K562 (cell line): ENCODE measurements around the gene KLHL28. TPM values are rescaled to one million over a fixed set of nuclear protein-coding genes. Genes with fewer than 3 reads are reported as not detected.

Experiments used
- ATAC-seq: fragments of 200-7000 bp; cut with Tn5 transposase; 3 replicates; pipeline ENCODE4 v1.9.1; 2020; ENCODE audit warnings: moderate library complexity
- BruUV-seq: library from RNA; stranded (reverse); fragments of 400-500 nt; replicated peaks from 2 replicates; lab custom pipeline; 2021; lab: Mats Ljungman, UMichigan
- CTCF ChIA-PET: fragments of 300-600 bp; formaldehyde crosslinking; extraction: SDS; loops from one replicate; lab custom pipeline; 2021; ENCODE audit warnings: low intra/inter-chr PET ratio; lab: Yijun Ruan, JAX
- POLR2A ChIA-PET: fragments of 300-600, 350-650 bp; sonication (Branson Sonifier 250); formaldehyde crosslinking; extraction: SDS; loops from one replicate; lab custom pipeline; 2021; ENCODE audit warnings: antibody characterized with exemption, inconsistent platforms; lab: Yijun Ruan, JAX
- DNase-seq, 4 experiments: peaks; one replicate each; pipeline versions ENCODE4 v3.0.0 to v3.0.0-alpha.2; 2011 to 2018; ENCODE audit warnings: low spot score in 3 of 4, mixed read lengths in 3 of 4; ENCODE audit errors: extremely low read depth in 1 of 4
- FAIRE-seq: peaks from 2 replicates; lab custom pipeline; 2011; peaks lifted over from hg19 to GRCh38; lab: Jason Lieb, UNC
- H2AFZ ChIP-seq: 2 replicates; pipeline ENCODE4 v1.6.0; 2011; ENCODE audit warnings: low read depth, low read length, control low read depth, inconsistent platforms
- H3K27ac ChIP-seq: fragments of 200-600 bp; 3 replicates; pipeline ENCODE4 v1.8.0; 2011; ENCODE audit warnings: low read depth, mild to moderate bottlenecking, control low read depth, inconsistent platforms, low read length, moderate library complexity, mixed read lengths; ENCODE audit errors: extremely low read depth
- H3K27me3 ChIP-seq, 2 experiments: fragments of 300-600 bp in 1 of 2; 2 replicates in 1 of 2; 3 replicates in 1 of 2; pipeline versions ENCODE4 v1.6.0 to v1.8.0; 2011; ENCODE audit warnings: inconsistent platforms in 2 of 2, low read length in 2 of 2, mild to moderate bottlenecking in 1 of 2, mixed read lengths in 1 of 2, moderate library complexity in 1 of 2; ENCODE audit not compliant: control insufficient read depth in 2 of 2, insufficient read depth in 2 of 2
- H3K36me3 ChIP-seq: fragments of 300-600 bp; 3 replicates; pipeline ENCODE4 v1.8.0; 2011; ENCODE audit warnings: mild to moderate bottlenecking, low read length, inconsistent platforms; ENCODE audit not compliant: control insufficient read depth, insufficient read depth
- H3K4me1 ChIP-seq, 2 experiments: fragments of 200-600 bp in 1 of 2; replicated peaks in 1 of 2; 2 replicates in 1 of 2; 3 replicates in 1 of 2; pipeline versions ENCODE4 v1.5.1 to v1.8.0; 2011; ENCODE audit warnings: inconsistent platforms in 2 of 2, low read length in 2 of 2, mild to moderate bottlenecking in 1 of 2, mixed read lengths in 1 of 2, moderate library complexity in 1 of 2; ENCODE audit not compliant: control insufficient read depth in 2 of 2, insufficient read depth in 2 of 2
- H3K4me2 ChIP-seq: 2 replicates; pipeline ENCODE4 v1.6.1; 2011; ENCODE audit warnings: low read length, control low read depth, inconsistent platforms, mixed read lengths; ENCODE audit not compliant: insufficient read depth
- H3K4me3 ChIP-seq: fragments of 200-600 bp; sonication (generic), shearing (Covaris generic); 2 replicates; pipeline ENCODE4 v1.5.1; 2016; ENCODE audit warnings: control low read depth, inconsistent platforms
- H3K79me2 ChIP-seq: fragments of 200-600 bp; 3 replicates; pipeline ENCODE4 v1.8.0; 2011; ENCODE audit warnings: low read length, inconsistent platforms; ENCODE audit not compliant: control insufficient read depth, insufficient read depth
- H3K9ac ChIP-seq, 2 experiments: 2 replicates each; pipeline versions ENCODE4 v1.6.0 to v1.6.1; 2011; ENCODE audit warnings: low read depth in 2 of 2, low read length in 2 of 2, control low read depth in 1 of 2, inconsistent platforms in 1 of 2, mild to moderate bottlenecking in 1 of 2, mixed read lengths in 1 of 2; ENCODE audit not compliant: insufficient read depth in 1 of 2
- H3K9me1 ChIP-seq: one replicate; pipeline ENCODE4 v1.6.0; 2011; ENCODE audit warnings: inconsistent platforms, mild to moderate bottlenecking, low read length, moderate library complexity; ENCODE audit not compliant: control insufficient read depth, insufficient read depth
- H3K9me3 ChIP-seq: replicated peaks from 2 replicates; pipeline ENCODE4 v1.5.1; 2011; ENCODE audit warnings: low read depth, low read length, inconsistent platforms; ENCODE audit not compliant: control insufficient read depth, insufficient read depth
- H4K20me1 ChIP-seq: replicated peaks from 2 replicates; pipeline ENCODE4 v1.6.1; 2011; ENCODE audit warnings: low read length, inconsistent platforms, mixed read lengths; ENCODE audit not compliant: control insufficient read depth, insufficient read depth
- CHD2 ChIP-seq: IDR thresholded peaks from 2 replicates; pipeline ENCODE4 v1.6.1; 2011; ENCODE audit warnings: low read depth, low read length
- ELF2 ChIP-seq: fragments of 250-450 bp; sonication (Bioruptor Pico); IDR thresholded peaks from 2 replicates; pipeline ENCODE4 v1.5.0; 2021; ENCODE audit warnings: mild to moderate bottlenecking
- FOXJ3 ChIP-seq: sonication (generic); formaldehyde crosslinking; IDR thresholded peaks from 2 replicates; pipeline ENCODE4 v1.4.0; 2020; ENCODE audit warnings: mild to moderate bottlenecking, missing genetic modification reagents
- ILK ChIP-seq: fragments of 450-650 bp; IDR thresholded peaks from 2 replicates; pipeline ENCODE4 v1.6.1; 2016; ENCODE audit warnings: missing genetic modification characterization, low read depth, mild to moderate bottlenecking, missing compliant biosample characterization, moderate library complexity, borderline replicate concordance
- NCOA4 ChIP-seq: fragments of 450-650 bp; IDR thresholded peaks from 2 replicates; pipeline ENCODE4 v1.6.1; 2018; ENCODE audit warnings: mild to moderate bottlenecking; ENCODE audit not compliant: partially characterized antibody
- NFE2 ChIP-seq: IDR thresholded peaks from 2 replicates; pipeline ENCODE4 v1.6.1; 2014; ENCODE audit warnings: antibody characterized with exemption, low read depth
- THRB ChIP-seq: fragments of 450-650 bp; formaldehyde crosslinking; conservative IDR thresholded peaks from 2 replicates; pipeline ENCODE4 v1.4.0; 2022; ENCODE audit warnings: mild to moderate bottlenecking, missing genetic modification characterization
- ZKSCAN8 ChIP-seq: fragments of 200-800 bp; sonication (Bioruptor generic); IDR thresholded peaks from 2 replicates; pipeline ENCODE4 v1.6.1; 2016; ENCODE audit warnings: missing genetic modification characterization, missing compliant biosample characterization
- ZNF12 ChIP-seq: sonication (generic); formaldehyde crosslinking; IDR thresholded peaks from 2 replicates; pipeline ENCODE4 v1.4.0; 2020; ENCODE audit warnings: mild to moderate bottlenecking, missing genetic modification reagents
- WGBS: fragments of 100-300 bp; shearing (Covaris generic); methylation state at CpG from one replicate; pipeline ENCODE4 v1.1.6; 2016; ENCODE audit warnings: low coverage, mixed read lengths; ENCODE audit not compliant: insufficient coverage; ENCODE audit errors: missing lambda C conversion rate; 5-methylcytosine and 5-hydroxymethylcytosine counted together
- in situ Hi-C: fragments of 300-500 bp; cut with MboI; formaldehyde crosslinking; loops from 4 replicates; pipeline ENCODE4 v1.15.0; 2018; ENCODE audit warnings: inconsistent platforms, mixed read lengths
- intact Hi-C: fragments of 100-400 bp; cut with micrococcal nuclease; formaldehyde crosslinking; loops from 2 replicates; pipeline ENCODE4 v1.14.2; 2022
- polyA plus RNA-seq, 8 experiments: library from polyadenylated mRNA; depleted of rRNA in 4 of 8; stranded (reverse) in 5 of 8; unstranded in 3 of 8; fragments of >200 nt; fragmentation: Nextera tagmentation in 2 of 8; fragmentation: Illumina TruSeq in 1 of 8; extraction: Ambion mirVana in 2 of 8; extraction: Trizol in 1 of 8; gene quantifications; 2 replicates each; pipeline versions ENCODE4 v1.2.1 to v1.2.3, GENCODE V29; 2011 to 2014; ENCODE audit warnings: inconsistent platforms in 1 of 8, missing spikeins in 1 of 8
- total RNA-seq, 7 experiments: library from RNA; depleted of rRNA in 6 of 7; stranded (reverse); fragments of >200 nt in 6 of 7; fragmentation: Illumina TruSeq in 2 of 7; extraction: Trizol in 2 of 7; gene quantifications; 2 replicates each; pipeline versions ENCODE4 v1.2.1 to v1.2.3, GENCODE V29; 2011 to 2021; ENCODE audit warnings: low replicate concordance in 1 of 7

Gene KLHL28
- total and polyA plus RNA-seq, 9 of the 15 experiments (the other 6 are each of a cell fraction or from before 2014, with no cell fraction given) = 1.1 to 7.5 (median 4.7) TPM

DNA sequence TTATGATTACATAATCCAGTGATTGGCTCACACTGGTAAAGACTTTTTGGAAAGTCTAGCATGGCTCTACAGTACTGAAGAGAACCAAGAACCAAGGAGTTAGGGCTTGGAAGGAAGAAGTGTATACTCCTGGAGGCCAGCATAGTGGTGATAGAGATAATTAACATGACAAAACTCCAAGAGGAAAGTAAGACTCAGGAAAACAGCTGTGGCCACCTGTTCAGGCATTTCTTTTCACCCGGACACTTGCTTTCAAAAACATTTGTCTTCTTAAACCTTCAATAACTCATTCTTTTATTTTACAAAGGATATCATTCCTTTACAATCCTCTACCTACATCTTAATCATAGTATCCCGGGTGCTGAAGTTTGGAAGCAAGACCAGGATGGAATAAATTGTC is 50.9 kb downstream of the KLHL28 start:
- H3K9me3 ChIP-seq = 0 out of 2 replicates have a peak, but pooled peaks cover 2% of the 10 kb centered on the region
- intact Hi-C loops = loop anchor here (5.0 kb wide), 2 partner anchors 51 to 226 kb away; partner anchors contain the start of genes FANCM, KLHL28 and TOGARAM1
- ATAC-seq (no peak), FAIRE-seq (no peak), DNase-seq (no peak)
- POLR2A ChIA-PET = no interaction called here
- no TSS peak for BruUV-seq
- no peak overlapping the region for H3K27ac ChIP-seq
- TF ChIP-seq THRB (CRISPR knock-in tag) (no peak), FOXJ3 (CRISPR knock-in tag) (no peak), ZNF12 (CRISPR knock-in tag) (no peak)
- no peak overlapping the region for H2AFZ ChIP-seq
- H3K9ac ChIP-seq = no peak overlapping the region
- no peaks in the 10 kb centered on the region for H3K36me3 ChIP-seq
- no peaks in the 10 kb centered on the region; a peak in 1 of 5 replicates for H3K4me1 ChIP-seq
- in situ Hi-C loops = loop anchor here (10.0 kb wide), 1 partner anchor 354 kb away; no protein-coding TSS in a partner anchor
- WGBS = 10% methylated on average over 2 of the region's 2 CpGs
- no peaks in the 10 kb centered on the region for H4K20me1 ChIP-seq
- CTCF ChIA-PET = no interaction called here
- H3K4me2 ChIP-seq = no peak overlapping the region
- no peak overlapping the region for H3K4me3 ChIP-seq
- H3K79me2 ChIP-seq = no peaks in the 10 kb centered on the region
- no peaks in the 10 kb centered on the region for H3K27me3 ChIP-seq
- no peaks in the 10 kb centered on the region for H3K9me1 ChIP-seq

DNA sequence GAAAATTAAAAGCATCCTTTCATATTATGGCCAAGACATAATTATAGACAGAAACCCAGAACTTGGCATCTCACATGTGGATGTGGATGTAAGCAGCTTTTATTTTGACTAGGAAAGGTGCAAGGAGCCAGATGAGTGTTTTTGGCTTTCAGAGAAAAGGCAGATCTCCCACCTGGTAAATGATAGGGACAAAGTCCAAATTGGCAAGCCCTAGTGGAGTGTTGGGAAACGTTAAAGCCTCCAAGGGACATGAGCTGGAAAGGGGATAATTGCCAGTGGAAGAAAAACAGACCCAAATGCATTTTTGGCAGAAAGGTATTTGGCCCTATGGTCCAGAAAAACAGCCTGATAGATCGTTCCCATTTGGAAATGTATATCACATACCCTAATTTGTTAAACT is 60.1 kb downstream of the KLHL28 start:
- no peak for FAIRE-seq
- CTCF ChIA-PET = no interaction called here
- WGBS = 11% methylated on average over 2 of the region's 2 CpGs
- no peaks in the 10 kb centered on the region for H3K9me3 ChIP-seq
- intact Hi-C loops (no loop called here), in situ Hi-C loops (no loop called here)
- no peaks in the 10 kb centered on the region for H3K36me3 ChIP-seq
- H3K27me3 ChIP-seq = no peaks in the 10 kb centered on the region
- no peak overlapping the region for H3K4me2 ChIP-seq
- no peak overlapping the region for H3K27ac ChIP-seq
- BruUV-seq = no TSS peak
- no peaks in the 10 kb centered on the region for H3K79me2 ChIP-seq
- no peak for DNase-seq
- H4K20me1 ChIP-seq = no peaks in the 10 kb centered on the region
- no peak overlapping the region for H3K9ac ChIP-seq
- H3K4me3 ChIP-seq = no peak overlapping the region
- H3K4me1 ChIP-seq = peaks cover 0 to 5% of the 10 kb centered on the region in 2 experiments; a peak in 2 of 5 replicates
- no peak overlapping the region for H2AFZ ChIP-seq
- no peak for ATAC-seq
- POLR2A ChIA-PET = no interaction called here
- TF ChIP-seq NFE2 (no peak), CHD2 (no peak), NCOA4 (no peak), ILK (tag) (no peak), ZKSCAN8 (CRISPR knock-in tag) (no peak), ELF2 (CRISPR knock-in tag) (no peak)
- no peaks in the 10 kb centered on the region for H3K9me1 ChIP-seq
